Sigmoid colon (tissue), 4 donors: ENCODE data around the gene LLGL1.

Source experiments
- EP300 ChIP-seq, 4 donors: sonication (generic); formaldehyde crosslinking; IDR thresholded peaks; one replicate each; pipeline ENCODE4 v1.6.1; 2017; ENCODE audit warnings: antibody characterized with exemption in 4 of 4
- POLR2A ChIP-seq, 2 donors: fragments of 450-650 bp; IDR thresholded peaks; one replicate each; pipeline ENCODE4 v1.6.1; 2016; ENCODE audit warnings: antibody characterized with exemption in 2 of 2, mild to moderate bottlenecking in 2 of 2, moderate library complexity in 2 of 2
- POLR2AphosphoS5 ChIP-seq, 4 donors: sonication (generic); formaldehyde crosslinking; IDR thresholded peaks; one replicate each; pipeline ENCODE4 v1.6.1; 2017; ENCODE audit warnings: antibody characterized with exemption in 4 of 4
- TF ChIP-seq, protein P1 (sequence below), 4 experiments: fragments of 450-650 bp in 3 of 4; fragments of 200-600 bp in 1 of 4; IDR thresholded peaks; one replicate each; pipeline ENCODE4 v1.5.1; 2016 to 2019; ENCODE audit warnings: antibody characterized with exemption in 4 of 4, mild to moderate bottlenecking in 3 of 4, moderate library complexity in 2 of 4

DNA sequence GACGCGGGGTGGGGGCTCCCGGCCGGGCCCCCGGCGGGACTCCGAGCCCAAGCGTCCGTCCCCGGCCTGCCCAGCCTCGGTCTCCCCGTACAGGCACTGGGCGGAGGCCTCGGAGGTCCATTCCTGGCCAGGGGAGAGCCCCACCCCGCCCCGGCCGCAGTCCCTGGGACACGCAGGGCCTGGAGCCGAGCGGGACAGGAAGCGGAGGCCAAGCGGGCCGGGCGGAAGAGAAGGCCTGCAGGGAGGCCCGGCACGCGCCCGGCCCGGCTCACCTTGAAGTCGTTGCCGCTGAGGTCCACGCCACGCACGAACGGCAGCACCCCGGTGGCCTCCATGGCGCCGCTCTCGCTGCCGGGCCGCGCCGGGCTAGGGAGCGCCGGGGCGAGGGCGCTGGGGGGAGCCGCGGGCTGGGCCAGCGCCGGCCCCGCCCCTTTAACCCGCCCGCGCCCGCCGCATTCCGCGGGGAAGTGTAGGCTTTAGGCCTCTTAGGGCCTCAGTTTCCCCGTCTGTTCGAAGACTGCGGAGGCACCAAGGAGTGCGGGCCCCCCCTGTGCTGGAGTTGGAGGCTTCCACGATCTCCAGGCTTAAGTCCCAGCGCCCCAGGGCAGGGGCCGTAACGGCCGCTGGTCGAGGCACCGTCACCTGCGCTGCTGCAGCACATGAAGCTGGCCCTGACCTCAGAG lies 33.1 kb downstream of the LLGL1 start, which contains the start of gene FLII:
- TF ChIP-seq POLR2AphosphoS5 (IDR thresholded peaks at IDR 0.05) (peak; percentile 64 to 89 (median 82)), POLR2A (IDR thresholded peaks at IDR 0.05) (peak; percentile 26 to 45), EP300 (IDR thresholded peaks at IDR 0.05) (no peak)
- TF ChIP-seq, protein P1, sequence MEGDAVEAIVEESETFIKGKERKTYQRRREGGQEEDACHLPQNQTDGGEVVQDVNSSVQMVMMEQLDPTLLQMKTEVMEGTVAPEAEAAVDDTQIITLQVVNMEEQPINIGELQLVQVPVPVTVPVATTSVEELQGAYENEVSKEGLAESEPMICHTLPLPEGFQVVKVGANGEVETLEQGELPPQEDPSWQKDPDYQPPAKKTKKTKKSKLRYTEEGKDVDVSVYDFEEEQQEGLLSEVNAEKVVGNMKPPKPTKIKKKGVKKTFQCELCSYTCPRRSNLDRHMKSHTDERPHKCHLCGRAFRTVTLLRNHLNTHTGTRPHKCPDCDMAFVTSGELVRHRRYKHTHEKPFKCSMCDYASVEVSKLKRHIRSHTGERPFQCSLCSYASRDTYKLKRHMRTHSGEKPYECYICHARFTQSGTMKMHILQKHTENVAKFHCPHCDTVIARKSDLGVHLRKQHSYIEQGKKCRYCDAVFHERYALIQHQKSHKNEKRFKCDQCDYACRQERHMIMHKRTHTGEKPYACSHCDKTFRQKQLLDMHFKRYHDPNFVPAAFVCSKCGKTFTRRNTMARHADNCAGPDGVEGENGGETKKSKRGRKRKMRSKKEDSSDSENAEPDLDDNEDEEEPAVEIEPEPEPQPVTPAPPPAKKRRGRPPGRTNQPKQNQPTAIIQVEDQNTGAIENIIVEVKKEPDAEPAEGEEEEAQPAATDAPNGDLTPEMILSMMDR (IDR thresholded peaks at IDR 0.05) = no peak
